ENCODE data around the gene MYBL2.
"Not testable (repeated sequence)": the region's sequence is repeated elsewhere in the genome, so short reads cannot be mapped to it uniquely, and the experiment has no call there.

MYBL2 gene

DNA sequence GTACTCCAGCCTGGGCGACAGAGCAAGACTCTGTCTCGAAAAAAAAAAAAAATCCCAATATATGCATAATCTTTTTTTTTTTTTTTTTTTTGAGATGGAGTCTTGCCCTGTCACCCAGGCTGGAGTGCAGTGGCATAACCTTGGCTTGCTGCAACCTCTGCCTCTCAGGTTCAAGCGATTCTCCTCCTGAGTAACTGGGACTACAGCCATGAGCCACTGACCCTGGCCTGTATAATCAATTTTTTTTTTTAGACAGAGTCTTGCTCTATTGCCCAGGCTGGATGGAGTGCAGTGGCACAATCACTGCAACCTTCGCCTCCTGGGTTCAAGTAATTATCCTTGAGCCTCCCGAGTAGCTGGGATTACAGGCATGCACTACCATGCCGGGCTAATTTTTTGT is 11.7 kb upstream of the MYBL2 start:
- DNase-seq; H3K27me3 ChIP-seq (replicated peaks in 2 of 5; ENCODE audit: control insufficient read depth in 4 of 5, insufficient read depth in 5 of 5, low read length in 4 of 5); H3K4me3 ChIP-seq (ENCODE audit: control insufficient read depth in 1 of 7, extremely low read depth in 1 of 7, insufficient read depth in 4 of 7, low read depth in 2 of 7, low read length in 6 of 7); H3K36me3 ChIP-seq (ENCODE audit: control insufficient read depth in 4 of 4, insufficient read depth in 4 of 4, low read length in 3 of 4); H3K27ac ChIP-seq (ENCODE audit: insufficient read depth in 1 of 2, low read depth in 1 of 2, low read length in 2 of 2, poor library complexity in 1 of 2, severe bottlenecking in 2 of 2); CTCF ChIA-PET; H3K9me3 ChIP-seq (ENCODE audit: control extremely low read depth in 1 of 5, control insufficient read depth in 4 of 5, insufficient read depth in 2 of 5, low read depth in 1 of 5, low read length in 4 of 5): not testable (repeated sequence)
- POLR2A ChIA-PET, result interaction anchor here (0.6 kb wide), 1 partner anchor 21 kb away, joined by 5 read pairs; no protein-coding TSS in a partner anchor
- 89% methylated on average over 4 of the region's 6 CpGs for WGBS (ENCODE audit: insufficient coverage)
- H3K4me1 ChIP-seq (ENCODE audit: control extremely low read depth in 1 of 4, control insufficient read depth in 4 of 4, insufficient read depth in 4 of 4, low read length in 3 of 4), result peaks cover 0 to 17% (median 9%) of the 10 kb centered on the region in 4 experiments

DNA sequence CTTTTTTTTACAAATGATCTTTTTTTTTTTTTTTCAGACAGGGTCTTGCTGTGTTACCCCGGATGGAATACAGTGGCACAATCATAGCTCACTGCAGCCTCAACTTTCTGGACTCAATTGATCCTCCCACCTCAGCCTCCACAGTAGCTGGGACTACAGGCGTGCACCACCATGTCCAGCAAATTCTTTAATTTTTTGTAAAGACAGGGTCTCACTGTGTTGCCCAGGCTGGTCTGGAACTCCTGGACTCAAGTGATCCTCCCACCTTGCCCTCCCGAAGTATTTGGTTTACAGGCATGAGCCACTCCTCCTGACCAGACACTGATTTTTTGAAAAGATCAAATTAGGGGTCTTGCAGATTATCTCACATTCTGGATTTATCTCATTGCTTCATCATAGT is 11.0 kb upstream of the MYBL2 start:
- Histone ChIP-seq H3K4me3 (ENCODE audit: control insufficient read depth in 1 of 7, extremely low read depth in 1 of 7, insufficient read depth in 4 of 7, low read depth in 2 of 7, low read length in 6 of 7) (no peak overlapping the region), H3K4me1 (ENCODE audit: control extremely low read depth in 1 of 4, control insufficient read depth in 4 of 4, insufficient read depth in 4 of 4, low read length in 3 of 4) (peaks cover 0 to 17% (median 9%) of the 10 kb centered on the region in 4 experiments), H3K27me3 (replicated peaks in 2 of 5; ENCODE audit: control insufficient read depth in 4 of 5, insufficient read depth in 5 of 5, low read length in 4 of 5) (no peaks in the 10 kb centered on the region), H3K36me3 (ENCODE audit: control insufficient read depth in 4 of 4, insufficient read depth in 4 of 4, low read length in 3 of 4) (no peaks in the 10 kb centered on the region), H3K27ac (ENCODE audit: insufficient read depth in 1 of 2, low read depth in 1 of 2, low read length in 2 of 2, poor library complexity in 1 of 2, severe bottlenecking in 2 of 2) (no peak overlapping the region), H3K9me3 (ENCODE audit: control extremely low read depth in 1 of 5, control insufficient read depth in 4 of 5, insufficient read depth in 2 of 5, low read depth in 1 of 5, low read length in 4 of 5) (no peaks in the 10 kb centered on the region)
- WGBS (ENCODE audit: insufficient coverage), result 89% methylated on average over 3 of the region's 3 CpGs
- ChIA-PET POLR2A (no interaction called here), CTCF (no interaction called here)
- no peak for DNase-seq

DNA sequence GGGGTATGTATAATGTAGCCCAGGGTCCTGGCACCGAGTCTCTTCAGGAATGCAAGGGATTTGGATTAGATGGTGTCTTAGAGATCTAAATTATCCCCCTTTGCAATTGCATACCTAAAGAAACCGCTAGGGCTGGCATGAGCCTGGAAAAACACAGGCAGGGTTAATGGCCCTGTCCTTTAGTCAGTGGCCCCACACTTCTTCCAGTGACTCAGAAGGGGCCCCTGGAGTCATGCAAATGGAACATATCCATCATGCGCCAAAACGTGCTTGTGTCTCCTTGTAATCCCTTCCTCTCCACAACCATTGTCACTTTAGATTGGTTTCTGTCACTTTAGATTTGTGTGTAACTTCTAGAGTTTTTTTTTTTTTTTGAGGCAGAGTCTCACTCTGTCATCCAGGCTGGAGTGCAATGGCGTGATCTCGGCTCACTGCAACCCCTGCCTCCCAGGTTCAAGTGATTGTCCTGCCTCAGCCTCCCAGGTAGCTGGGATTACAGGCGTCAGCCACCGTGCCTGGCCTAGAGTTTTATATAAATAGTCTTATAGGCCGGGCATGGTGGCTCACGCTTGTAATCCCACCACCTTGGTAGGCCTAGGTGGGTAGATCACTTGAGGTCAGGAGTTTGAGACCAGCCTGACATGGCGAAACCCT is 8.7 kb upstream of the MYBL2 start:
- Histone ChIP-seq H3K36me3 (ENCODE audit: control insufficient read depth in 4 of 4, insufficient read depth in 4 of 4, low read length in 3 of 4) (no peaks in the 10 kb centered on the region), H3K27ac (ENCODE audit: insufficient read depth in 1 of 2, low read depth in 1 of 2, low read length in 2 of 2, poor library complexity in 1 of 2, severe bottlenecking in 2 of 2) (peak overlapping the region in 1 of 2 experiments; percentile 84), H3K27me3 (replicated peaks in 2 of 5; ENCODE audit: control insufficient read depth in 4 of 5, insufficient read depth in 5 of 5, low read length in 4 of 5) (no peaks in the 10 kb centered on the region), H3K4me1 (ENCODE audit: control extremely low read depth in 1 of 4, control insufficient read depth in 4 of 4, insufficient read depth in 4 of 4, low read length in 3 of 4) (peaks cover 0 to 17% (median 9%) of the 10 kb centered on the region in 4 experiments), H3K9me3 (ENCODE audit: control extremely low read depth in 1 of 5, control insufficient read depth in 4 of 5, insufficient read depth in 2 of 5, low read depth in 1 of 5, low read length in 4 of 5) (no peaks in the 10 kb centered on the region), H3K4me3 (ENCODE audit: control insufficient read depth in 1 of 7, extremely low read depth in 1 of 7, insufficient read depth in 4 of 7, low read depth in 2 of 7, low read length in 6 of 7) (peak overlapping the region; percentile 57 to 94 (median 86))
- peak in 1 of 3 donors; percentile 25 for DNase-seq
- ChIA-PET POLR2A (no interaction called here), CTCF (no interaction called here)
- 87% methylated on average over 9 of the region's 11 CpGs for WGBS (ENCODE audit: insufficient coverage)

DNA sequence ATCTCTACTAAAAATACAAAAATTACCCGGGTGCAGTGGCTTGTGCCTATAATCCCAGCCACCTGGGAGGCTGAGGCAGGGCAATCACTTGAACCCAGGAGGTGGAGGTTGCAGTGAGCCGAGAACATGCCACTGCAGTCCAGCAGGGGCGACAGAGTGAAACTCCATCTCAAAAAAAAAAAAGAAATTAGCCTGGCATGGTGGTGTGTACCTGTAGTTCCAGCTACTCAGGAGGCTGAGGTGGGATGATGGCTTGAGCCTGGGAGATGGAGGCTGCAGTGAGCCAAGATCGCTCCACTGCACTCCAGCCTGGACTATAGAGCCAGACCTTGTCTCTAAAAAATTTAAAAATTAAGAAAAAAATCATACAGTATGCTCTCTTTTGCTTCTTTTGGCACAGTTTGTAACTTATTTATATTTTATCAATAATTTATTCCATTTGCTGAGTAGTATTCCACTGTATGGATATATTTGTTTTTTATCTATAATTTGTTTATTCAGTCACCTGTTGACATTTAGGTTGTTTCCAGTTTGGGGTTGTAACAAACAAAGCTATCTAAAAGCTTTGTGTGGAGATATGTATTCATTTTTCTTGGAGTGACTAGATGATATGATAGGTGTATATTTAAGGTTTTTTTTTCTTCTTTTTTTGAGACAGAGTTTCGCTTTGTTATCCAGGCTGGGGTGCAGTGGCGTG is 8.0 kb upstream of the MYBL2 start:
- Histone ChIP-seq H3K36me3 (ENCODE audit: control insufficient read depth in 4 of 4, insufficient read depth in 4 of 4, low read length in 3 of 4) (no peaks in the 10 kb centered on the region), H3K27ac (ENCODE audit: insufficient read depth in 1 of 2, low read depth in 1 of 2, low read length in 2 of 2, poor library complexity in 1 of 2, severe bottlenecking in 2 of 2) (no peak overlapping the region), H3K4me3 (ENCODE audit: control insufficient read depth in 1 of 7, extremely low read depth in 1 of 7, insufficient read depth in 4 of 7, low read depth in 2 of 7, low read length in 6 of 7) (no peak overlapping the region), H3K4me1 (ENCODE audit: control extremely low read depth in 1 of 4, control insufficient read depth in 4 of 4, insufficient read depth in 4 of 4, low read length in 3 of 4) (peaks cover 0 to 17% (median 9%) of the 10 kb centered on the region in 4 experiments), H3K27me3 (replicated peaks in 2 of 5; ENCODE audit: control insufficient read depth in 4 of 5, insufficient read depth in 5 of 5, low read length in 4 of 5) (no peaks in the 10 kb centered on the region), H3K9me3 (ENCODE audit: control extremely low read depth in 1 of 5, control insufficient read depth in 4 of 5, insufficient read depth in 2 of 5, low read depth in 1 of 5, low read length in 4 of 5) (no peaks in the 10 kb centered on the region)
- ChIA-PET POLR2A (no interaction called here), CTCF (no interaction called here)
- 89% methylated on average over 3 of the region's 6 CpGs for WGBS (ENCODE audit: insufficient coverage)
- DNase-seq, result peak in 1 of 3 donors; percentile 36

DNA sequence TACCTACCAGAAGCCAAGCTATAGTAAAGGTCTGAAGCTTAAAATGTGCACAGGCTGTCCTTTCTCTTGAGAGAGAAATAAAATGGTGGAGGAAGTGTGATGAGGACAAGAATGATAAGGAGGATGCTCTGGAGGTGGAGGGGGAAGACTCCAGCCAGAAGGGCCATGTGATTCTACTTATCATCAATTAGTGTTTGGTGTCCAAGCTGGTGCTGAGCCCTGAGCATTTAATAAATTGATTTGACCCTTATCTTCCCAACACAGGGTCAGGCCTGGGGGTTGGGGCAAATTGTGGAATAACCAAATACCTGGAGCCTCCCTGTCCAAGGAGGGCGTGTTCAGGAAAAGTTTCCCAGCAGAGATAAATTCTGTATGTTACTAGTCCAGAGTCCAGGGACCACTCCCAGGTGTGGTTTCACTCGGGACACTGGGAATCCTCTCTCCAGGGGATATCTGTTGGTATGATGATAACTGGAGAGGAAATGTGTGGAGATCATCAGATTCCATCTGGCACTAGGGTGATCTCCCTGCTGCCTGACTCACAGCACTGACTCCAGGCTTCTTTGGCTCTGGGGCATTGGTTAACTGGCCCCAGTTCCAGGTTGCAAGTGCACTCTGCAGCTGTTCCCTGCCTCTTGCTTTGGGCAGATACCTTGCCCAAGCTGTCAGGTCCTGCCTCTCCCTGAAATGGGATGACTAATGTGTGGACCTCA is 3.8 kb upstream of the MYBL2 start:
- Histone ChIP-seq H3K27me3 (replicated peaks in 2 of 5; ENCODE audit: control insufficient read depth in 4 of 5, insufficient read depth in 5 of 5, low read length in 4 of 5) (peaks cover 0 to 33% (median 2%) of the 10 kb centered on the region in 5 experiments), H3K4me1 (ENCODE audit: control extremely low read depth in 1 of 4, control insufficient read depth in 4 of 4, insufficient read depth in 4 of 4, low read length in 3 of 4) (peaks cover 0 to 17% (median 13%) of the 10 kb centered on the region in 4 experiments), H3K36me3 (ENCODE audit: control insufficient read depth in 4 of 4, insufficient read depth in 4 of 4, low read length in 3 of 4) (no peaks in the 10 kb centered on the region), H3K27ac (ENCODE audit: insufficient read depth in 1 of 2, low read depth in 1 of 2, low read length in 2 of 2, poor library complexity in 1 of 2, severe bottlenecking in 2 of 2) (no peak overlapping the region), H3K4me3 (ENCODE audit: control insufficient read depth in 1 of 7, extremely low read depth in 1 of 7, insufficient read depth in 4 of 7, low read depth in 2 of 7, low read length in 6 of 7) (no peak overlapping the region), H3K9me3 (ENCODE audit: control extremely low read depth in 1 of 5, control insufficient read depth in 4 of 5, insufficient read depth in 2 of 5, low read depth in 1 of 5, low read length in 4 of 5) (no peaks in the 10 kb centered on the region)
- CTCF ChIA-PET, result no interaction called here
- no peak for DNase-seq
- 100% methylated on average over 1 of the region's 2 CpGs for WGBS (ENCODE audit: insufficient coverage)
- POLR2A ChIA-PET, result no interaction called here

DNA sequence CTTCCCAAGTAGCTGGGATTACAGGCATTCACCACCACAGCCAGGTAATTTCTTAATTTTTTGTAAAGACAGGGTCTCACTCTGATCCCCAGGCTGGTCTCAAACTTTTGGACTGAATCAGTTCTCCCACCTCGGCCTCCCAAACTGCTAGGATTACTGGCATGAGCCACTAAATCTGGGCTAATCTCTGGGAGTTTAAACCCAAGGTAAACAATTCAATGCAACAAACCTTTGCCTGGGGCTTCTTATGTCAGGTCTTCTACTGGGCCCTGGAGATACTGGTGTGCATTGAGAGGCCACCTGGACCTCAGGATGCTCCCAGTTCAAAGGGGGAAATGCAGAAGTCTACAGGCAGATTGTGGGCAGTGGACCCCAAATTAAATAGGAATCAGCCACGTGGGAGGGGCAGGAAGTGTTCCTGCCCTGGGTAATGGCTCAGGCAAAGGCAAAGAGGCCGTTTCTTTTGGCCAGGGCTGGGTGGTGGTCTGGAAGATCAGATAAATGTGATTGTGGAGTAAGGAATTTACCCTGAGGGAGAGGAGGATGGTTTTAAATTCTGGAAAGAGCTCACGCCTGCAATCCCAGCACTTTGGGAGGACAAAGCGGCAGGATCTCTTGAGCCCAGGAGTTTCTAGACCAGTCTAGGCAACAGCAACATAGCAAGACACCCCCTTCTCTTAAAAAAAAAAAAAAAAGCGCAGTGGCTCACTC is 1.3 kb upstream of the MYBL2 start:
- CTCF ChIA-PET, result no interaction called here
- WGBS (ENCODE audit: insufficient coverage), result 100% methylated on average over 1 of the region's 6 CpGs

More for the DNA sequence above, 1.3 kb upstream of the MYBL2 start:
- peaks cover 0 to 21% (median 11%) of the 10 kb centered on the region in 4 experiments for H3K4me1 ChIP-seq (ENCODE audit: control extremely low read depth in 1 of 4, control insufficient read depth in 4 of 4, insufficient read depth in 4 of 4, low read length in 3 of 4)
- H3K27me3 ChIP-seq (replicated peaks in 2 of 5; ENCODE audit: control insufficient read depth in 4 of 5, insufficient read depth in 5 of 5, low read length in 4 of 5), result peaks cover 0 to 33% (median 2%) of the 10 kb centered on the region in 5 experiments
- POLR2A ChIA-PET, result no interaction called here
- H3K27ac ChIP-seq (ENCODE audit: insufficient read depth in 1 of 2, low read depth in 1 of 2, low read length in 2 of 2, poor library complexity in 1 of 2, severe bottlenecking in 2 of 2), result no peak overlapping the region
- DNase-seq, result no peak
- H3K4me3 ChIP-seq (ENCODE audit: control insufficient read depth in 1 of 7, extremely low read depth in 1 of 7, insufficient read depth in 4 of 7, low read depth in 2 of 7, low read length in 6 of 7), result no peak overlapping the region
- H3K36me3 ChIP-seq (ENCODE audit: control insufficient read depth in 4 of 4, insufficient read depth in 4 of 4, low read length in 3 of 4), result peaks cover 0 to 5% (median 0%) of the 10 kb centered on the region in 4 experiments
- H3K9me3 ChIP-seq (ENCODE audit: control extremely low read depth in 1 of 5, control insufficient read depth in 4 of 5, insufficient read depth in 2 of 5, low read depth in 1 of 5, low read length in 4 of 5), result no peaks in the 10 kb centered on the region

Measured in common myeloid progenitor, CD34-positive (primary cell).